Body of pancreas (tissue), 4 donors: ENCODE data around the gene MRPS15.

ENCODE experiments used
- CTCF ChIP-seq, 7 experiments: fragments of 450-650 bp in 4 of 7; fragments of 200-600 bp in 3 of 7; sonication (generic) in 3 of 7; IDR thresholded peaks; one replicate each; pipeline ENCODE4 v1.5.1; 2016 to 2019; ENCODE audit warnings: antibody characterized with exemption in 7 of 7
- POLR2A ChIP-seq, 3 donors: fragments of 450-650 bp; IDR thresholded peaks; one replicate each; pipeline ENCODE4 v1.6.1; 2016; ENCODE audit warnings: antibody characterized with exemption in 3 of 3, mild to moderate bottlenecking in 2 of 3

- TF ChIP-seq POLR2A (IDR thresholded peaks at IDR 0.05) (no peak), CTCF (IDR thresholded peaks at IDR 0.05) (no peak)
These were observed 15.4 kb upstream of the MRPS15 start for GRCh38 chr1:36479505-36480051.
